Astrocyte of the spinal cord (primary cell): Measurements from ENCODE around the gene ACOX2.

Experiments
- DNase-seq: peaks from one replicate; pipeline ENCODE4 v3.0.0; 2011; ENCODE audit warnings: low read depth, low spot score
- H3K4me3 ChIP-seq: 2 replicates; pipeline ENCODE4 v1.5.1; 2011; ENCODE audit warnings: low read depth, mild to moderate bottlenecking, low read length, moderate library complexity
- CTCF ChIP-seq: IDR thresholded peaks from 2 replicates; pipeline ENCODE4 v1.5.1; 2012; ENCODE audit warnings: low read depth, mild to moderate bottlenecking, low read length, inconsistent platforms
- in situ Hi-C: cut with HindIII; loops from 2 replicates; pipeline ENCODE4 v1.10.0; 2017; ENCODE audit warnings: low sequenced_read_pairs

The ACOX2 gene

GRCh38 chr3:58537412-58538301 lies 667 bp upstream of the ACOX2 start:
- DNase-seq: no peak
- H3K4me3 ChIP-seq: no peak overlapping the region
- TF ChIP-seq CTCF: no peak
- in situ Hi-C loops: no loop called here

GRCh38 chr3:58535531-58536500 lies 1.2 kb downstream of the ACOX2 start:
- in situ Hi-C loops: no loop called here
- TF ChIP-seq CTCF: no peak
- H3K4me3 ChIP-seq: no peak overlapping the region
- DNase-seq: no peak

GRCh38 chr3:58534592-58535494 lies 2.1 kb downstream of the ACOX2 start:
- in situ Hi-C loops: no loop called here
- H3K4me3 ChIP-seq: no peak overlapping the region
- no peak for TF ChIP-seq CTCF
- no peak for DNase-seq

- TF ChIP-seq CTCF: peak; percentile 93
- H3K4me3 ChIP-seq: no peak overlapping the region
- in situ Hi-C loops: no loop called here
- peak; percentile 71 for DNase-seq
Observed at GRCh38 chr3:58532794-58533220, 4.2 kb downstream of the ACOX2 start.

GRCh38 chr3:58531956-58532355 lies 5.0 kb downstream of the ACOX2 start:
- H3K4me3 ChIP-seq: no peak overlapping the region
- DNase-seq: no peak
- peak; percentile 18 for TF ChIP-seq CTCF
- in situ Hi-C loops: no loop called here
